HG03460 (cell line): ENCODE results near the gene KCNC1.

Source experiments
- ATAC-seq: cut with Tn5 transposase; IDR thresholded peaks from one replicate; pipeline ENCODE4 v1.9.1; 2021; ENCODE audit not compliant: unreplicated experiment

The KCNC1 gene

DNA sequence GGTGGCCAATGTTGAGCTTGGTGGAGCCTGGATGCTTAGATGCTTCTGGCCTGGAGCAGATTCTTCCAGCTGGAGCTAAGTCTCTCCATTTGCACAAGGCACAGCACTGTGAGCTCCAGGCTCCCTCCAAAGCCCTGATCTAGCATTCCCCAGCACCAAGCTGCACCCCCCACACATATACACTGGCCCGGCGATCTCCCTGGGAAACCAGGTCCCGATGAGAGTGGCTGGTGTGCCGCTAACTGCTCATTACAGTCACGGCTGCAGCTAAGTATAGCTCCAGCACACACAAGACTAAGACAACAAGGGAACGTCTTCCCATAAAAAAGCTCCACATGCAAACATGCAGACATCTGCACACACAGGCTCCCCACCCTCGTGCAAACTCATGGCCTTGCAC lies 17.6 kb downstream of the KCNC1 start:
- ATAC-seq: no peak

DNA sequence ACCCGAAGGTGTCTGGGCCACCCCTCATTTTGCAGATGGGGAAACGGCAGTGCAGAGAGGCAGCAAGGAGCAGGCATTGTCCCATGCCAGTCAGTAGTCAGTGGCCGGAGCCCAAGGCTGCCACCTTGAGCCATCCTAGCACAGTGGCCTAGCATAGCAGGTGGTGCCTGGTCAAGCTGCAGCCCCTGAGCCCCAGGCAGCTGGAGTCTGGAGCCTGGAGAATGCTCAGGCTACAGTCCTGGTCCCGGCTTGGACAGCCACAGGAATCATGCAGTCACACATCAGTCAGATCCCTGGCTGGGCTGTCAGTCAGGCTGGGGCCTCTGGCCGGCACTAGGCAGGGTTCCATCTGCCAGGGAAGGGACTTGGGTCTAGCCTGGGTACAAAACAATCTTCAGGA lies 18.6 kb downstream of the KCNC1 start:
- ATAC-seq: no peak

DNA sequence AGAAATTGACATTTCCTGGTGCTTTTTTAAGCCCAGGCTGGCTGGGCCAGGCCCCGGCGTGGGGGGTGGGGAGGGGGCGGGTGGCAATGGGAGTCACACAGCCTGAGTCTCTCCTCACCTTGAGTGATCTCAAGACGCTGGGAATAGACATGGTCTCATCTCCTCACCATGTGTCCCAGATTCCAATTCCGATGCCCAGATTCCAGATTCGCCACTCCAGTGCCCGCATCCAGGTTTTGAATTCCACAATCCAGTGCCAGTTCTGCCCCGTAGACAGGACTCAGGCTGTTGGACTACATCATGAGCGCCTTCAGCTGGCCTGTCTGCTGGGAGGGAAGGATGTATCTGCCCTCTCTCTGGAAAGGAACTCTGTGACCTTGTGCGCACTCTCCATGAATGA lies 19.1 kb downstream of the KCNC1 start:
- ATAC-seq: no peak

DNA sequence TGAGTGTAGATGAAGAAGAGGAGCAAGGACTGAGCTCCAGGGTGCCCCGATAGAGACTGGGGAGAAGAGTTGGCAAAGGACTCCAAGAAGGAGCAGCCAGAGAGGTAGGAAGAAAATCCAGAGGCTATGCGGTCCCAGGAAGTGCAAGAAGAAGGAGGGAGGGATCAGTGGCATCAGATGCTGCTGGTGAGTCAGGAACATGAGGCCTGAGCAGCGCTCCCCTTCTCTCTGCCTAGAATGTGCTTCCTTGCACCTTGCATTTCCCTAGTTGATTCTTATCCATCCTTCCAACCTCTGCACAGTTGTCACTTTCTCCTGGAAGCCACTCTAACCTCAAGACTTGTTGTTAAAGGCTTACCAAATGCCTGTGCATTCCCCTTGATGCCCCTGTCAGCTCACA lies 21.3 kb downstream of the KCNC1 start:
- ATAC-seq: no peak

DNA sequence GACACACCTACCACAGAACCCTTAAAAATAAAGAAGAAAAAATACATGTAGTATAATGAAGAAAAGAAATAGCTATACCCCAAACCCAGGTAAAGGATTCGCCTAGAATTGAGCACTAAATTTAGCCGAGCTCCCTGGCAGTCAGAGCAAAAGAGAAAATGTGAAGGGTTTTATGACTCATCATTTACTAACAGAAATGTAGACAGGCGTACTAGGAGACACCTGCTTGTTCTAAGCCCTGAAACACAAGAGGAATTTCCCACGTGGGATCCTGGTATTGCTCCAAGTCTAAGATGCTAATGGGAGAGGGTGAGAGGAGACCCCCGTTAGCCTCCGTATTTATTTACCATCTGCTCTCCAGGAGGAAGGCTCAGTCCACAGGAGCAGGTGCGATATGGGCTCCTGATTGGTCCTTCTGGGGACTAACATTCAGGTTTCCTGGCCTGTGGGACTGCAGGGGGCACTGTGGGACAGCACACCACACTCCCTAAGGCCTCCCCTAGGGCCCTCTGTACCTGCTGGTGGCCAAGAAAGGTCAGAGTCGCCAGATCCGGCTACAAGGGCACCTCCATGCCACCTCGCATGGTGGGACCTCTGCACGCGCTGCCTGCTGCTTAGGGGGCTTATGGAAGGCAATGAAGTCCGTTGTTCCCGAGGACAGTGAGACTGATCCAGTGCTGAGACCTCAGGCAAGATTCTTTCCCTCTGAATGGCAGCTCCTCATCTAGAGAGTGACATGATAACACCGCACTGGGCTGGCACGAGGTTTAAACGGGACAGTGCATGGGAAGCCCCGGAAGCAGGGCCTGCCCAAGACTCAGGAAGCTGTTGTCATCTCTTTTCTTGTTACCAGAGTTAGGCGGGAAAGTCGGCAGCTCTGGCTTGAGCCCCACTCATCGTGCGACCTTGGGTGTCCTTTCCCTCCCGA lies 25.8 kb downstream of the KCNC1 start:
- peak; percentile 77 for ATAC-seq

DNA sequence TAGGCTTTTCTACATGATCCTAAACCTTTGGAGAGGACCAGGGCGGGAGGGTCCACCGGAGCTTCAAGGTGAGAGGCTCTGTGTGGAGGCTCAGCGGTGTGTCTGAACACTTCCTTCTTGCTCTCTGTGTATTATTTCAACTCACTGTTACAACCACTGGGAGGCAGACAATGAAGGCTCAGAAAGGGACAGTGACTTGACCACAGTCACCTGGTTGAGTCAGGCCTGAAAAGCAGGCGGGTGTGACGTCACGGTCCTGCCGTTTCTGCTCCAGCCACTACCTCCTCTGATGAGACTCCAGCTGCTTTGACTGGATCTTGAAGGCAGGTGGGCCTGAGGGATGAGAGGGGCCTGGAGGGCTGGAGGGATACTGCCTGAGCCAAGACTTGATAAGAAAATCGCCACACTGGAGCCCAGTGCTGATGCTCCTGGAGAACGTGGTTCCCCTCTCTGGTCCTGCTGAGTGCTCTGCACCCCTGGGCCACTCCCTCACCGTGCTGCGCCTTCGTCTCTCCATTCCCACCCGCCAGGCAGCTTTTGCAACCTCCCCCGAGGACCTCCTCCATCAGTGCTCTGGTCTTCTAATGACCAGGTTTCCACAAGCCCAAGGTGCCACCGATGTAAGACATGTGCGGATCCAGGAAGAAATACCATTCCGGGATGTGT lies 27.9 kb downstream of the KCNC1 start:
- ATAC-seq: no peak

DNA sequence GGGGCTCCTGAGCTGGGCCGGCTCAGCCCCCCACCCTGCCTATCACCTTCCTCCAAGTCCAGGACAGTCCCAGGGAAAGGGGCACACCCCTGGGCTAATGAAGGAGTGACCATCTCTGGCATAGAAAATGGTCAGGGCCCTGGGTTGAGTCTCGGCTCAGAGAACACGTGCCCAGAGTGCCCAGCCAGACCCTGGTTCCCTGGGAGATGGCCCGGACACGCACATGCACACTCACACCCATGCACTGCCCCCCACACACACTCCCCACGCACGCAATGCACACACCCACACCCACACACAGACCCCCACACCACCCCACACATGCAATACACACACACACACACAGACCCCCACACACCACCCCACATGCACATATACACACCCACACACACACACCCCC lies 28.7 kb downstream of the KCNC1 start:
- no peak for ATAC-seq

DNA sequence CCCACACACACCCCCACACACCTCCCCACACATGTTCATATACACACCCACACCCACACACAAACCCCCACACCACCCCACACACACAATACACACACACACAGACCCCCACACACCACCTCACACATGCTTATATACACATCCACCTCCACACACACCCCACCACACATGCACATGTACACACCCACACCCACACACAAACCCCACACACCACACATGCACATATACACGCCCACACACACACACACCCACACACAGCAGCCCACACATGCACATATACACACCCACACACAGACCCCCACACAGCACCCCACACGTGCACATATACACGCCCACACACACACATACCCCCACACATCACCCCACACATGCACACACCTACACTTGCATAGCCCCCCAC lies 29.1 kb downstream of the KCNC1 start:
- no peak for ATAC-seq

DNA sequence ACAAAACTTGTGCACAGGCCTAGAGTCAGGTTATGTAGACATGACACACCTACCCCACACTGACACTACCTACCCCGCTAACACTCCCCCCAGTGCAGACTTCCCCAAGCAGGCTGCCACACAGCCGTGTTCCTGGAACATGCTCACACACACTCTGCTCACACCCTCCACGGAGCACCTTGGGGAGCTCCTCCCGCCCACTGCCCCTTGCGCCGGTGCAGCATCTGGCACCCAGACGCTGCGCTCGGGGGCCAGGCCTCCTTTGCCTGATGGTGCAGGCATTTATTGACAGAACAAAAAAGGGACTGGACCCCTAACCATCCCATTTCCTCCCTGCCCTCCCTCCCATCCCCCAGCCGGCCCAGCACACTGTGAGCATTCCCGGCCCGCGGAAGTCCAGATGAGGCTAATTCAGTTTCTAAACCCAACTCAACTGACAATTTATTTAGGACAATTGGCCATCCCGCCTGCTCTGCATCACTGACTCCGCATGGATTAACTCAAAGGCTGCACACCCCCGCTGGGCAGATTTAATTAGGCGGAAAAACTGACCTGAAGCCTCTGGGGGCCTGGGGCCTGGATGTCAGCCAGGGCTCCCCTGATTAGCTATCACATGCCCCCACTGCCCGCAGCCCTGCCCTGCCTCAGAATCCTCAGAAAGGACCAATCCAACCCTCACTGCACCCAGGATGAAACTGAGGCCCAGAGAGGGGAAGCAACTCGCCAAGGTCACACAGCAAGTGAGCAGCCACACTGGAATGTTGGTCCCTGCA lies 30.1 kb downstream of the KCNC1 start:
- no peak for ATAC-seq

DNA sequence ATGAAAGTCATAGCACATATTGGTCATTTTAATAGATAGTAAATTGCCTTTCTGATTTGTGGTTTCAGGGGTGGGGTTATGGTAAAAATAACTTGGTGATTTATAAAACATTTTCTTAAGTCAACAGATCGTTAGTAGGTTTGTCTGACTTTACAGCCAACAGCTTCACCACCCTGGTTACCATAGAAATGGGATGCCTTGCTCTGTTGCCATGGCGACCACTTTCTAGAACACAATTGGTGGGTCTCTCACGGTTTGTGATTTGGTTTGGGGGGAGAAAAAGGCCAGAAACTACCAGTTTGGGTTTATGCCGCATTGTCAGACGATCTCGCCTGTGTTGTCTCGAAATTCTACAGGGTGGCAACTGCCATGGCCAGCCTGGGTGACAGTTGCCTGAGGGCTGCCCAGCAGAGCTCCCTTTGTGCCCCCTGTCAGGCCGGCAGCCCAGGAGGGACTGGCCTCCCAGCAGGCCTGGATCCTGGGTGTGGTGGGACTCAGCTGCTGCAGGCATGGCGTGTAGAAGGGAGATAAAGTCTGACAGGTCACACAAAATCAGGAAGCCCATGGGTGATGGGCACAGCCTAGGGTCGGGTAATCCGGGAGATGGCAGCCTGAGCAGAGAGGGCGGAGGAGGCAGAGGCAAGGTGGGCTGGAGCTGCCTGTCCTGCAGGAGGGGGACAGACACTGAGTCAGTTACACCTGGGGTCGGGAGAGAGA lies 30.9 kb downstream of the KCNC1 start:
- no peak for ATAC-seq

DNA sequence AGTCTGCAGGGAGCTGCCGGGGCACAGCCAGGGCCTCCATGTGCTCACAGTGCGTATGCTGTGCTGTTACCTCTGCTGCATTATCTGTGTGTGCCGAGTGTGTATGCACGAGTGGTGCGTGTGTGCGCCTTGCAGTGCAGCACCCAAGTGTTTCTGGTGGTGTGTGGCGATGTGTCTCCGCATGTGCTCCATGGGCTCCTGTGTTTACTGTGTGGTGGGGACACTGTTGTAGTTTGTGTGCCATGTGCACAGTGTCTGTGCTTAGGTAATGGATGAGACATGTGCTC lies 31.4 kb downstream of the KCNC1 start:
- ATAC-seq: no peak

DNA sequence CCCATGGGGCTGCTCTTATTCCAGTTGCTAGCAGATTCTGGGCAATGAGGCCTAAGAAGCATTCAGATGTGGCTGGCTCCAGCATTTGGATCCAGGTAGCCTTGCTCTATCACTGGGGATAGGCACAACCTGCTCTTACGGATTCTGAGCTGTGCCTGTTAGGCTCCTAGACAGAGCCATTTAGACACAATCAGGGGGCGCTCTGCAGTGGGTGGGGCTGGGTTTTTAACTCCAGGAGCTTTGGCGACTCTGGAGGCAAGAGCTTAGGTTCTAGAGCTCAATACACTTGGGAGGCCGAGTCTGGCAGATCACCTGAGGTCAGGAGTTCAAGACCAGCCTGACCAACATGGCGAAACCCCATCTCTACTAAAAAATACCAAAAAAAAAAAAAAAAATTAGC lies 32.0 kb downstream of the KCNC1 start:
- no peak for ATAC-seq

DNA sequence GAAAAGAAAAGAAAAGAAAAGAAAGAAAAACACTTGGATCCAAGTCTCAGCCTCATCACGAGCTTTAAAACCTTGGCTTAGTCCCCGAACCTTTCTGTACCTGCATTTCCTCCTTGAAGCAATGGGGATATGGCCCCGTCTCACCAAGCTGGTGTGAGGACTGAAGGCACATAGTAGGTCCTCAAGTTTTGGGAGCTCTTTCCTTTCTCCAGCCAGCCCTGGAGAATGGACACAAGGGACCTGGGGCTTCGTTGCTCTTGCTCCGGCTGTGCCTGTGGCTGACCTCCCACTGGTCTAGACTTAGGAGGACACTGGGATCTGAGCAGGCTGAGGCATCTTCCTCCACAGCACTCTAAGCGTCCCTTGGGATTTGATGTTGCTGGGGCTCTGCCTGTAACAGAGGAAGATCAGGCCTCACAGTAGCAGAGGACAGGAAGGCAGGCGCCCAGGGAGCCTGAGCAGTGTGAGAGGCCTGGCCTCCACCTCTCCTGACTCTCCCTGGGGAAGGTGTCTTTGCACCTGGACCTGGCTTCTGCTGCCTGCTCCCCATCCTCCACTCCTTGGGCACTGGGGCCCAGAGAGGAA lies 32.8 kb downstream of the KCNC1 start:
- ATAC-seq: no peak

DNA sequence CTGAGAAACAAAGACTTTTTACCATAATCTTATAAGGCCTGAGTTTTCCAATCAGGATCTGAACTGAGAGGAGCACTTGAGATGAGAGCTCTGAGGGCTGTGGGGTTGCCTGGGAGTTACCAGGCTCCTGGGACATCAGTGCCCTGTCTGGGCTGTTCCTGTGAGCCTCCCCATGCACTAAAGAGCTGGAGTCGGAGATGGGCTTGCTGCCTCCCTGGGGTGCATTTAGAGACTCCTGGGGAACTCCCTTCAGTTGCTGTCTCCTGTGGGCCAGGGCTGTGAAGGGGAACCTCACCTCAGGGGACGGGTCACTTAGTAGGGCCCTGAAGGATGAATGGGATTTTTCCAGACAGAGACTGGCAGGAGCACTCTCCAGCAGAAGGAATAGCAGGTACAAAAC lies 33.3 kb downstream of the KCNC1 start:
- ATAC-seq: no peak

DNA sequence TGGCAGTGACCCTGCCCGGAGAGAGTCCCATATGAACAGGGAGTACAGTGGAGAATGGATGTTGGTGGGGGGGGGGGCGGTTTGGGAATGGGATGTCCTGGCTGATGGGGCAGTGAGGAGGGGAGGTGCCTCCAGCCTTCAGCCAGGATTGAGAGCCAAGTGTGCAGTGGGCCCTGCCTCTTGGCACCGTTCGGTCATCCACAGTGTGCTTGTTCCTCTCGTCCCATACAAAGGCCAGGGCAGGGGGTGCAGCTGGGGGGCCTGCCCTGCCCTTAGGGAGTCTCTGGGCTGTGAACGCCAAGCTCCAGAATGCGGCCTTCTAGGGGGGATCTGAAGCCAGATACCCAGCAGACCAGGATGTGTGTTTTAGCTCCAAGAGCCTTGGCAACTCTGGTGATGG lies 34.0 kb downstream of the KCNC1 start:
- ATAC-seq: no peak

DNA sequence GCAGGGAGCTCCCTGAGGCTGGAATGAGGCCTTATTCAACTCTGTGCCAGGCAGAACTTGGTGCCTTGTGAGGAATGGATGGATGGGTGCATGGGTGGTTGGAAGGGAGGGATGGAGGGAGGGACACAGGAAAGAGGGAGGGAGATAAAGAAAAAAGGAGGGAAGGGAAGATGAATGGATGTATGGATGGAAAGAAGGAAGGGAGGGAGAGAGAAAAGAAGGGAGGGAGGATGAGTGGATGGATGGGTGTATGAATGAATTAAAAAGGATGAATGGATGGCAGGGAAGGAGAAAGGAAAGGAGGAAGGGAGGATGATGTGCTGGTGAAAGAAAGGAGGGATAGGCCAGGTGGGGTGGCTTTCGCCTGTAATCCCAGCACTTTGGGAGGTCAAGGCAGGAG lies 34.6 kb downstream of the KCNC1 start:
- no peak for ATAC-seq

DNA sequence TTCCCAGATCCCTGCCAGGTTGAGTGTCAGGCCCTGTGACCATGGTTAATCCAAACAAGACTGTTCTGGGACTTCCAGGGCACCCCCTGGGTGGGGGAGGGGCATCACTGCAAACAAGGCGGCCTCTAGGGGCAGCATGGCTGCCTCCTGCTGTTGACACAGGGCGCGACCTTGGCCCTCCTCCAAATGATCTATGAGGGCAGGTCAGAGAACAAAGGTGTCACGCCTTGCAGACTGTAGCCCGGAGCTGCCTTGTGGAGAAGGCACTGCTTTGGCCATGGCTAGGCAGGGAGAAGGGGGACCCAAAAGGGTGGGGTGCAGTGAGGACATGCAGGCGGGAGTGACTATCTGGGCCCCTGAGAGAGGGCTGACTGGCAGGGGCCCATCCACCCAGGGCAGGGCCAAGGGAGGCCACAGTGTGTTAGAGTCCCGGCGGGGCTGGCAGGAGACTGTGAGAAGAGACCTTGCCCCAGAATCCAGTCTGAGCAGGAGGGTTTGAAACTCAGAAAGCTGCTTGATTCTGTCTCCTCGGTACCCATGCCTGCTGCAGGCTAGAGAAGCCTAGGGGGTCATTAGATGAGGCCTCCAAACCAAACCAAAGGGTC lies 35.6 kb downstream of the KCNC1 start:
- ATAC-seq: no peak

DNA sequence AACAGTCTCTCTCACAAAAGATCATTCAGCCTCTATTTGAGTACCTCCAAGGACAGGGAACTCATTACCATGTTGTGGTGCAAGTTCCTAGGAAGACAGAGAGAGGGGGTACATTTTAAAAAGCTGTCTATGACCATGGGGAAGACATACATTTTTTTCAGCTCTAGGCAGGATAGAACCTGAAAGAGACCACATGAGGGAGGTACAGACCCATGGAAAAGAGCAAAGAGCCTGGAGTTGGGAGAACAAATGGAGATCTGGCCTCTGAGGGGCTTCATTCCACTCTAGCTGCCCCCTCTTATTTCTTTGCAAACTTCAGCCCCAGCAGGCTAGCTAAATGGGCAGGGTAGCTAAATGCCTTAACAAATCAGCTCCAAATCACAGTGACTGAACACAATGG lies 36.3 kb downstream of the KCNC1 start:
- ATAC-seq: no peak

DNA sequence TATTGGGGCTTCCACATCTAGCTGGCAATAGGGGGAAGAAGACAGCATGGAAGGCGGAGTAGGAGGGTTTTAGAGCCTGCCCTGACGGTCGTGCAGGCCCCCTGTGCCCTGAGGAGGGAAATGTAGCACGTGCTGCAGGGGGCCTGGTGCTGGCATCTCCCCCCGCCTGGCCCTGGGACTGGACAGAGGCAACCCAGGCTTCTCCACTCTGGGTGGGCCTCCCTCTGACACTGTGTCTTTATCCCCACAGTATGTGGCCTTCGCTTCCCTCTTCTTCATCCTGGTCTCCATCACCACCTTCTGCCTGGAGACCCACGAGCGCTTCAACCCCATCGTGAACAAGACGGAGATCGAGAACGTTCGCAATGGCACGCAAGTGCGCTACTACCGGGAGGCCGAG lies 36.8 kb downstream of the KCNC1 start:
- ATAC-seq: no peak

DNA sequence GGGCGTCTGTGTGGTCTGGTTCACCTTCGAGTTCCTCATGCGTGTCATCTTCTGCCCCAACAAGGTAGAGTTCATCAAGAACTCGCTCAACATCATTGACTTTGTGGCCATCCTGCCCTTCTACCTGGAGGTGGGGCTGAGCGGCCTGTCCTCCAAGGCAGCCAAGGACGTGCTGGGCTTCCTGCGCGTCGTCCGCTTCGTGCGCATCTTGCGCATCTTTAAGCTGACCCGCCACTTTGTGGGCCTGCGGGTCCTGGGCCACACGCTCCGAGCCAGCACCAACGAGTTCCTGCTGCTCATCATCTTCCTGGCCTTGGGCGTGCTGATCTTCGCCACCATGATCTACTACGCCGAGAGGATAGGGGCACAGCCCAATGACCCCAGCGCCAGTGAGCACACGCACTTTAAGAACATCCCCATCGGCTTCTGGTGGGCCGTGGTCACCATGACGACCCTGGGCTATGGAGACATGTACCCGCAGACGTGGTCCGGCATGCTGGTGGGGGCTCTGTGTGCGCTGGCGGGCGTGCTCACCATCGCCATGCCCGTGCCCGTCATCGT lies 37.3 kb downstream of the KCNC1 start:
- ATAC-seq: no peak
